ENCODE data around the gene SLC5A4.

- TF ChIP-seq SIN3A (IDR thresholded peaks at IDR 0.05; ENCODE audit: borderline replicate concordance, insufficient read depth, low read depth, low read length) (no peak), POLR2AphosphoS5 (IDR thresholded peaks at IDR 0.05; ENCODE audit: low read depth, low read length) (no peak)
- TF ChIP-seq, protein P1, sequence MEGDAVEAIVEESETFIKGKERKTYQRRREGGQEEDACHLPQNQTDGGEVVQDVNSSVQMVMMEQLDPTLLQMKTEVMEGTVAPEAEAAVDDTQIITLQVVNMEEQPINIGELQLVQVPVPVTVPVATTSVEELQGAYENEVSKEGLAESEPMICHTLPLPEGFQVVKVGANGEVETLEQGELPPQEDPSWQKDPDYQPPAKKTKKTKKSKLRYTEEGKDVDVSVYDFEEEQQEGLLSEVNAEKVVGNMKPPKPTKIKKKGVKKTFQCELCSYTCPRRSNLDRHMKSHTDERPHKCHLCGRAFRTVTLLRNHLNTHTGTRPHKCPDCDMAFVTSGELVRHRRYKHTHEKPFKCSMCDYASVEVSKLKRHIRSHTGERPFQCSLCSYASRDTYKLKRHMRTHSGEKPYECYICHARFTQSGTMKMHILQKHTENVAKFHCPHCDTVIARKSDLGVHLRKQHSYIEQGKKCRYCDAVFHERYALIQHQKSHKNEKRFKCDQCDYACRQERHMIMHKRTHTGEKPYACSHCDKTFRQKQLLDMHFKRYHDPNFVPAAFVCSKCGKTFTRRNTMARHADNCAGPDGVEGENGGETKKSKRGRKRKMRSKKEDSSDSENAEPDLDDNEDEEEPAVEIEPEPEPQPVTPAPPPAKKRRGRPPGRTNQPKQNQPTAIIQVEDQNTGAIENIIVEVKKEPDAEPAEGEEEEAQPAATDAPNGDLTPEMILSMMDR (IDR thresholded peaks at IDR 0.05), result no peak
- TF ChIP-seq, protein P2, sequence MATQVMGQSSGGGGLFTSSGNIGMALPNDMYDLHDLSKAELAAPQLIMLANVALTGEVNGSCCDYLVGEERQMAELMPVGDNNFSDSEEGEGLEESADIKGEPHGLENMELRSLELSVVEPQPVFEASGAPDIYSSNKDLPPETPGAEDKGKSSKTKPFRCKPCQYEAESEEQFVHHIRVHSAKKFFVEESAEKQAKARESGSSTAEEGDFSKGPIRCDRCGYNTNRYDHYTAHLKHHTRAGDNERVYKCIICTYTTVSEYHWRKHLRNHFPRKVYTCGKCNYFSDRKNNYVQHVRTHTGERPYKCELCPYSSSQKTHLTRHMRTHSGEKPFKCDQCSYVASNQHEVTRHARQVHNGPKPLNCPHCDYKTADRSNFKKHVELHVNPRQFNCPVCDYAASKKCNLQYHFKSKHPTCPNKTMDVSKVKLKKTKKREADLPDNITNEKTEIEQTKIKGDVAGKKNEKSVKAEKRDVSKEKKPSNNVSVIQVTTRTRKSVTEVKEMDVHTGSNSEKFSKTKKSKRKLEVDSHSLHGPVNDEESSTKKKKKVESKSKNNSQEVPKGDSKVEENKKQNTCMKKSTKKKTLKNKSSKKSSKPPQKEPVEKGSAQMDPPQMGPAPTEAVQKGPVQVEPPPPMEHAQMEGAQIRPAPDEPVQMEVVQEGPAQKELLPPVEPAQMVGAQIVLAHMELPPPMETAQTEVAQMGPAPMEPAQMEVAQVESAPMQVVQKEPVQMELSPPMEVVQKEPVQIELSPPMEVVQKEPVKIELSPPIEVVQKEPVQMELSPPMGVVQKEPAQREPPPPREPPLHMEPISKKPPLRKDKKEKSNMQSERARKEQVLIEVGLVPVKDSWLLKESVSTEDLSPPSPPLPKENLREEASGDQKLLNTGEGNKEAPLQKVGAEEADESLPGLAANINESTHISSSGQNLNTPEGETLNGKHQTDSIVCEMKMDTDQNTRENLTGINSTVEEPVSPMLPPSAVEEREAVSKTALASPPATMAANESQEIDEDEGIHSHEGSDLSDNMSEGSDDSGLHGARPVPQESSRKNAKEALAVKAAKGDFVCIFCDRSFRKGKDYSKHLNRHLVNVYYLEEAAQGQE (IDR thresholded peaks at IDR 0.05; ENCODE audit: insufficient read depth in 1 of 2, low read depth in 2 of 2, low read length in 1 of 2), result no peak
These were observed 47.1 kb downstream of the SLC5A4 start for GRCh38 chr22:32207971-32208480.
